ENCODE data around the gene PEMT. TPM values are rescaled to one million over a fixed set of nuclear protein-coding genes. Genes with fewer than 3 reads are reported as not detected.

Gene PEMT
- total and polyA plus RNA-seq, 2 of the 8 experiments (the other 6 are each of a cell fraction or from before 2014, with no cell fraction given) = 42.0 to 118 TPM

DNA sequence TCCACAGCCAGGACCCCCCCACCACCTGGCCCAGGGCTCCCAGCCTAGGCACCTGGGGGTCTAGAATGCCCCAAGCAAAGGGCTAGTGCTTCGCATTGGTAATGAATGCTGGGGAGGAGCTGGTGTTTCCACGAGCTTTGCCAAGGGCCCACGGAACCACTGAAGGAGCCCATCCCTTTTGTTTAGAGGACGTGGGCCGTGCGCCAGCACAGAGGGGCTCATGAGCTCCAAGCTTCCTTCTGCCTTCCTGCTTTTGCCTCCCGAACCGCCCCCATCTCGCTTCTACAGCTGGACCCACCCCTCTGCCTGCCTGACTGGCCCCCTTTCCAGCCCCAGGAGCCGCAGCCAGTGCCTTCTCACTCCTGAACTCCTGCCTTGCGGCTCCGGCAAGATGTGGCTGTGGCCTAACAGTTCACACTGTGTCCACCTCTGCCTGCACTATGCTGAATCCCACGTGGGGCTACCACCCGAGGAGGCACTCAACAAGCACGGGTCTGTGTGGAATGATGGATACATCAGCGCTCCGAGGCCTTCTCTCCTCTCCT lies 63.5 kb downstream of the PEMT start (continued):
- TF ChIP-seq NANOG (IDR thresholded peaks at IDR 0.05; ENCODE audit: insufficient read depth, low read depth, low read length, poor library complexity, severe bottlenecking) (no peak), NRF1 (IDR thresholded peaks at IDR 0.05; ENCODE audit: low read depth, low read length) (no peak), ATF2 (IDR thresholded peaks at IDR 0.05; ENCODE audit: low read length) (no peak), CHD1 (IDR thresholded peaks at IDR 0.05; ENCODE audit: low read depth, low read length) (no peak), ZNF274 (IDR thresholded peaks at IDR 0.05; ENCODE audit: borderline replicate concordance, extremely low read depth, low read length) (no peak)

Measured in H1 (cell line).